GM19023 (cell line): ENCODE data around the gene PPM1H.

Source experiments
- ATAC-seq: cut with Tn5 transposase; IDR thresholded peaks from one replicate; pipeline ENCODE4 v1.9.1; 2021; ENCODE audit warnings: mild to moderate bottlenecking, moderate library complexity; ENCODE audit not compliant: unreplicated experiment

PPM1H gene

GRCh38 chr12:62876938-62877548, 57.9 kb downstream of the PPM1H start:
- ATAC-seq: no peak

- ATAC-seq: no peak
These were observed 61.0 kb downstream of the PPM1H start for GRCh38 chr12:62873826-62874448.

- no peak for ATAC-seq
These were observed 61.7 kb downstream of the PPM1H start for GRCh38 chr12:62873116-62873825.

- ATAC-seq: no peak
These were observed 66.1 kb downstream of the PPM1H start for GRCh38 chr12:62868820-62869219.

GRCh38 chr12:62866451-62867082, 68.4 kb downstream of the PPM1H start:
- no peak for ATAC-seq

DNA sequence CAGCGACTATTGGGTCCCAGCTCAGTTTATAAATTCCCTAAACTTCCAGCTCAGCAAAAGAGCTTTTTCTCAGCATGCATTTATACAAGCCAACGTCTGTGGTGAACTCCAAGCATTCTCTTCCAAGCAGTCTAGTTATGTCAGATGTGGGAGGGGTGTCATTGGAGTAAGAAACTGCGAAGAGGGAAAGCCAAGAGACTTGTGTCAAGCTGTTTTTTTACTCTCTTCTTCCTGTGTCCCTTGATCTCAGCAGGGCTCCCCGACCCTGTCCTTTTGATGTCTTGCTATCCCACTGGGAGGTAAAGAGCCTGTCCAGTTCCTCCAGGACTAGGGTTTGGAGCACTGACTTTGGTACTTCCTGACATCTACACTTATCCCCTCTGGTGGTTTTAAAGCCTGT, 69.0 kb downstream of the PPM1H start:
- ATAC-seq: no peak

DNA sequence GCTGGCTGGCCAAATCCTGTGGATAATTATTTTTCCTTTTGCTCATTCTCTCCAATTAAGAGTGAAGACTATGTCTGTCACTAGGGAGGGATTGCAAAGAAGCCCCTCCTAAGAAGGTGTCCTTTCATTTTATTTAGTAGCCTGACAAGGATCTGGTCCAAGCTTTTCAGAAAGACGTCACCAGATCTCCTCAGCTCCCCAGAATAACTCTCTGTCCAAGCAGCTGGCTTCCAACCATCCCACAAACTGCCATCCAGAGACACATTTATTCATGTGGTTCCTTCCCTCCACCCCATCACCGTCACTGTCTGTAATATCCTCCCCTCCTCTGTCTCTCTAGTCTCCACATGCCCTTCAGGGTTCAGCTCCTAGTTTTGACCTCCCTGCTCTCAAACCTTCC, 69.9 kb downstream of the PPM1H start:
- no peak for ATAC-seq

- no peak for ATAC-seq
These were observed 72.6 kb downstream of the PPM1H start for GRCh38 chr12:62862259-62862881.

DNA sequence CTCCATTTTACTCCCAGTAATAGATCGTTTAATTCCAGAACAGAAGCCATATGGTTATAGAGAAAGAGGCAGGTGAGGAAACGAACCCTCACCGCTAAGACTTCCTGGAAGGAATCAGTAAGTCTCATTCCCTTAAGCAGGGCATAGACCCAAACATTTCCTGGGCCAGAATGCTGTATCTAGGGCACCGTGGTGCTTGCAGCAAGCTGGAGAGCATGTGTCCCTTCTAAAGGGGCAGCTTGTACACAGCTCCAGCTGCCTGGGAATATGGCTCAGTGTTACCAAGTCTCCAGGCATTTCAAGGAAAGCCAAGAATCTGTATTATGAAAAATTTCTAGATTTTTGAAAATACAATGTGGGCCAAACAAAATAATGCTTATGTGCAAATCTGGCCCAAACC, 73.4 kb downstream of the PPM1H start:
- no peak for ATAC-seq

DNA sequence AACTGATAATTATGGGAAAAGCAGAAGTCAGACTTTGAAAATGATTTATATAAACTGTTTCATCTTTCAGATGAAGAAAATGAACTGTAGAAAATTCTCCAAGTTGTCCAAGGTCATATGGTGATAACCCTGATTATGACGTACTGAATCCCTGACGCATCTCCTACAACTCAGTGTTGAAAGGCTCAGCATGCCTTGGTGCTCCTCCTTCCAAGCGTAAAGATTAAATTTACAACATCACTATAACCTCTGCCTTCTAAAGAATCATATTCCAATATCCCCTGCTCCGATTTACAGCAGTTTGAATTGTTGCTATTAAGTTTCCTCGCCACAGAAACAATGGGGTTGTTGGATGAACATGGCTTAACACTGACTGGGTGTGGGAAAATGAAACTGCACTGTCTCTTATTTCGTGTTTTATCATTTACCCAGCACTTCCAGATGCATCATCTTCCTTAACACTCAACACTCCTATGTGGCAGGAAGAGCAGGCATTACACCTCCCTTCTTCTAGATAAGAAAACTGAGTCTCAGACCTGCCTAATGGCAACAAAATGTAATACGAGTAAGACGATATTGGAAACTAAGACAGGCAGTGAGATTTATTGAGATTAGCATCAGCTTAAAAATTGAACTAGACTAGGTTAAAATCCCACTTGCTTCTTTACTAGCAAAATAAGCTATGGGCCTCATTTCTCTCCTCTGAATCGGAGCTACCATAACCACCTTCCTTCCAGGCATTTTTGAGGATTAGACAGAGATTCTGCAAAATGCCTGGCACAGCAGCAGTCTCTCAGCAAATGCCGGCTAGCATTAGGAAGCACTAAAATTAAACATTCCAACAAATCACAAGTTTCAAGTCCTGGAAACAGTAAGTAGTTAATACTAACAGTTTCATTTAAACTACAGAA, 74.2 kb downstream of the PPM1H start:
- ATAC-seq: no peak

GRCh38 chr12:62860020-62860419, 74.9 kb downstream of the PPM1H start:
- ATAC-seq: no peak

DNA sequence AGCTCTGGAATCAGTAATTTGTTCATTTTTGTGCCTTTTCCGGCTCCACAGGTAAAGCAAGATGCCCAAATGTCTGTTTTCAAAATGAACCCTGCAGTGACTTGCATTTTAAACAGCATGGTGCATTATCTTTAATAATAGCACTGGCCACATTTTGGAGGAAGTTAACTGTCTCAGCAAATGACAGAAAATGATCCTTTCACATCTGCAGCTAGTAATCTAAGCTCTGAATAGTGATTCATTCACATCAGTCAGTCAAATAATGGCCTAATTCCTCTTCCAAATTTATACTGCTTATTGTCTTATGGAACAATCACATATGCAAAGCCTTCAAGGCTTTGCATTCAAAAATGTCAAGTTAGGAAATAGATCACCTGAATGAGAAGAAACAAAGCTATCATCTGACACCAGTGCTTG, 75.6 kb downstream of the PPM1H start:
- ATAC-seq: no peak

- no peak for ATAC-seq
These were observed 78.5 kb downstream of the PPM1H start for GRCh38 chr12:62856454-62856853.

DNA sequence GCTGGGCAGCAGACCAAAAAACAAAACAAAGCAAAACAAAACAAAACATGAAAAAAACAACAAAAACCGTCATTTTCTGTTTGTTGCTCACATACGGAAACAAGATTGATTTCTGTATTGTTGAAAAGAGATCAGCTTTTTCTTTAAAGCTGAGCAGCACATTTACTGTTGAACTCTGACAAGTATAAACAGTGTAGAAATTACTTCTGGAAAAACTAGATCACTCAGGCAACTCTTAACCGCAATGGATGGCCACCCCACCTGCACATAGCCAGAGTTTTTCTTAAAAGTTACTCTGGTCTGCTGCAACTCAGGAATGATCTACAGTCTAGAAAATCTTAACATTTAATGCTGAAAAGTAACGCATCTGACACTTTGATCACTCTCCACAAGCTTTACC, 80.9 kb downstream of the PPM1H start:
- no peak for ATAC-seq

DNA sequence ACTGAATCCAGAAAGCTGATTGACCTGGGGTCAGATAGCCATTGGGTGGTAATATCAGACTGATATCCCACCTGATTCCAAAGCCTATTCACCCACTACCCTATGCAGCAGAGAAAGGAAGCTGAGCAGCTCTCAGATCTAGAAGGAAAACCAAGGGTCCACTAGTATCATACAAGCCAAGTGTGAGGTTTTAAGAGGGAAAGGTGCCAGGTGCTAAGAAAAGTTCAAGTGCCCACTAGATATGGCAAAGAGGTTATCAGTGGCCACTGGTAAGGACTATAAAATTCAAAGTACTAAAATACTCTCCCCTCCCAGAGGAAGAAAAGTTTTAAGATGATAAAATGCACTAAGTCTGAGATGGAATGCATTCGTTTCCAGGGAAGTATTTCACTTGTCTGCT, 85.6 kb downstream of the PPM1H start:
- ATAC-seq: no peak

- ATAC-seq: peak; percentile 54
These were observed 86.5 kb downstream of the PPM1H start for GRCh38 chr12:62848418-62848817.

GRCh38 chr12:62847709-62848108, 87.2 kb downstream of the PPM1H start:
- ATAC-seq: no peak

GRCh38 chr12:62846491-62846890, 88.5 kb downstream of the PPM1H start:
- no peak for ATAC-seq

GRCh38 chr12:62844915-62845314, 90.0 kb downstream of the PPM1H start:
- no peak for ATAC-seq

GRCh38 chr12:62843716-62844115, 91.2 kb downstream of the PPM1H start:
- ATAC-seq: no peak
